Measurements from ENCODE around the gene FAM210A.
"Not testable (repeated sequence)": the region's sequence is repeated elsewhere in the genome, so short reads cannot be mapped to it uniquely, and the experiment has no call there.

The FAM210A gene

GRCh38 chr18:13756261-13756660, 29.9 kb upstream of the FAM210A start:
- DNase-seq = no peak
- no peaks in the 10 kb centered on the region for H3K4me1 ChIP-seq (ENCODE audit: low read length)
- no peaks in the 10 kb centered on the region for H3K79me2 ChIP-seq (ENCODE audit: low read length)
- H3K36me3 ChIP-seq (replicated peaks; ENCODE audit: insufficient read depth, low read length) = peaks cover 8% of the 10 kb centered on the region; the same call in 1 of the 2 replicates
- no peaks in the 10 kb centered on the region for H3K9me2 ChIP-seq (replicated peaks; ENCODE audit: insufficient read depth, low read length)
- TF ChIP-seq EZH2phosphoT487 (IDR thresholded peaks at IDR 0.05; ENCODE audit: low read length) (no peak), EZH2 (optimal IDR thresholded peaks at IDR 0.05; ENCODE audit: low read depth, low read length) (no peak), CTCF (IDR thresholded peaks at IDR 0.05; ENCODE audit: low read length) (no peak)
- no peak overlapping the region for H3K4me2 ChIP-seq (ENCODE audit: low read depth, low read length)
- no peak overlapping the region for H2AFZ ChIP-seq (ENCODE audit: low read length)
- no peak overlapping the region for H3K9ac ChIP-seq (ENCODE audit: low read length)
- no peaks in the 10 kb centered on the region for H3K27me3 ChIP-seq (replicated peaks; ENCODE audit: insufficient read depth, low read length)
- H3K27ac ChIP-seq (ENCODE audit: low read length) = no peak overlapping the region
- H3K9me3 ChIP-seq (replicated peaks; ENCODE audit: insufficient read depth, low read length) = no peaks in the 10 kb centered on the region
- H3F3A ChIP-seq (ENCODE audit: insufficient read depth, low read length) = no peaks in the 10 kb centered on the region
- no peak overlapping the region for H3K4me3 ChIP-seq (ENCODE audit: low read length)
- no peaks in the 10 kb centered on the region for H4K20me1 ChIP-seq (ENCODE audit: insufficient read depth, low read length)

GRCh38 chr18:13751599-13751998, 25.2 kb upstream of the FAM210A start:
- not testable (repeated sequence) for DNase-seq; H3K4me2 ChIP-seq (ENCODE audit: low read depth, low read length); H3F3A ChIP-seq (ENCODE audit: insufficient read depth, low read length); H2AFZ ChIP-seq (ENCODE audit: low read length); H3K9ac ChIP-seq (ENCODE audit: low read length); H3K9me3 ChIP-seq (replicated peaks; ENCODE audit: insufficient read depth, low read length); H3K27me3 ChIP-seq (replicated peaks; ENCODE audit: insufficient read depth, low read length); H3K9me2 ChIP-seq (replicated peaks; ENCODE audit: insufficient read depth, low read length); H3K27ac ChIP-seq (ENCODE audit: low read length); H4K20me1 ChIP-seq (ENCODE audit: insufficient read depth, low read length); H3K4me3 ChIP-seq (ENCODE audit: low read length); H3K4me1 ChIP-seq (ENCODE audit: low read length); H3K79me2 ChIP-seq (ENCODE audit: low read length)
- H3K36me3 ChIP-seq (replicated peaks; ENCODE audit: insufficient read depth, low read length) = peaks cover 13% of the 10 kb centered on the region; the same call in 1 of the 2 replicates

- Histone ChIP-seq H2AFZ (ENCODE audit: low read length) (no peak overlapping the region), H3K79me2 (ENCODE audit: low read length) (no peaks in the 10 kb centered on the region), H3K4me2 (ENCODE audit: low read depth, low read length) (no peak overlapping the region), H3K27me3 (replicated peaks; ENCODE audit: insufficient read depth, low read length) (no peaks in the 10 kb centered on the region), H3F3A (ENCODE audit: insufficient read depth, low read length) (peaks cover 17% of the 10 kb centered on the region), H3K9ac (ENCODE audit: low read length) (no peak overlapping the region), H3K4me1 (ENCODE audit: low read length) (peaks cover 16% of the 10 kb centered on the region), H4K20me1 (ENCODE audit: insufficient read depth, low read length) (no peaks in the 10 kb centered on the region), H3K9me3 (replicated peaks; ENCODE audit: insufficient read depth, low read length) (no peaks in the 10 kb centered on the region), H3K9me2 (replicated peaks; ENCODE audit: insufficient read depth, low read length) (no peaks in the 10 kb centered on the region), H3K36me3 (replicated peaks; ENCODE audit: insufficient read depth, low read length) (peaks cover 5% of the 10 kb centered on the region), H3K27ac (ENCODE audit: low read length) (no peak overlapping the region), H3K4me3 (ENCODE audit: low read length) (no peak overlapping the region)
- TF ChIP-seq EZH2phosphoT487 (IDR thresholded peaks at IDR 0.05; ENCODE audit: low read length) = no peak
- TF ChIP-seq CTCF (IDR thresholded peaks at IDR 0.05; ENCODE audit: low read length) = no peak
- TF ChIP-seq EZH2 (optimal IDR thresholded peaks at IDR 0.05; ENCODE audit: low read depth, low read length) = no peak
- DNase-seq = no peak
Observed at GRCh38 chr18:13746633-13747032, 20.3 kb upstream of the FAM210A start.

GRCh38 chr18:13745696-13746095, 19.3 kb upstream of the FAM210A start:
- no peaks in the 10 kb centered on the region for H3K27me3 ChIP-seq (replicated peaks; ENCODE audit: insufficient read depth, low read length)
- no peaks in the 10 kb centered on the region for H3K9me3 ChIP-seq (replicated peaks; ENCODE audit: insufficient read depth, low read length)
- no peaks in the 10 kb centered on the region for H3K79me2 ChIP-seq (ENCODE audit: low read length)
- H2AFZ ChIP-seq (ENCODE audit: low read length) = no peak overlapping the region
- H3K9me2 ChIP-seq (replicated peaks; ENCODE audit: insufficient read depth, low read length) = no peaks in the 10 kb centered on the region
- H3K9ac ChIP-seq (ENCODE audit: low read length) = no peak overlapping the region
- peaks cover 5% of the 10 kb centered on the region for H3K36me3 ChIP-seq (replicated peaks; ENCODE audit: insufficient read depth, low read length)
- no peak for DNase-seq
- no peak overlapping the region for H3K4me3 ChIP-seq (ENCODE audit: low read length)
- peaks cover 16% of the 10 kb centered on the region for H3K4me1 ChIP-seq (ENCODE audit: low read length)
- H3K4me2 ChIP-seq (ENCODE audit: low read depth, low read length) = peak overlapping the region; percentile 30; the same call in 1 of the 2 replicates
- H4K20me1 ChIP-seq (ENCODE audit: insufficient read depth, low read length) = no peaks in the 10 kb centered on the region
- TF ChIP-seq EZH2 (optimal IDR thresholded peaks at IDR 0.05; ENCODE audit: low read depth, low read length) = no peak
- no peak for TF ChIP-seq EZH2phosphoT487 (IDR thresholded peaks at IDR 0.05; ENCODE audit: low read length)
- peaks cover 17% of the 10 kb centered on the region for H3F3A ChIP-seq (ENCODE audit: insufficient read depth, low read length)
- H3K27ac ChIP-seq (ENCODE audit: low read length) = peak overlapping the region; percentile 10; the same call in 1 of the 2 replicates
